AG09319 (cell line): ENCODE data around the gene MKI67.
"Not testable (repeated sequence)": the region's sequence is repeated elsewhere in the genome, so short reads cannot be mapped to it uniquely, and the experiment has no call there.

ENCODE experiments used
- DNase-seq: peaks from one replicate; pipeline ENCODE4 v3.0.0-alpha.2; 2010; ENCODE audit warnings: low read depth; ENCODE audit errors: extremely low read depth
- TF ChIP-seq, protein P1 (sequence below): IDR thresholded peaks from 2 replicates; pipeline ENCODE4 v1.5.1; 2011; ENCODE audit warnings: low read depth, mild to moderate bottlenecking, inconsistent platforms, low read length, moderate library complexity

MKI67 gene

DNA sequence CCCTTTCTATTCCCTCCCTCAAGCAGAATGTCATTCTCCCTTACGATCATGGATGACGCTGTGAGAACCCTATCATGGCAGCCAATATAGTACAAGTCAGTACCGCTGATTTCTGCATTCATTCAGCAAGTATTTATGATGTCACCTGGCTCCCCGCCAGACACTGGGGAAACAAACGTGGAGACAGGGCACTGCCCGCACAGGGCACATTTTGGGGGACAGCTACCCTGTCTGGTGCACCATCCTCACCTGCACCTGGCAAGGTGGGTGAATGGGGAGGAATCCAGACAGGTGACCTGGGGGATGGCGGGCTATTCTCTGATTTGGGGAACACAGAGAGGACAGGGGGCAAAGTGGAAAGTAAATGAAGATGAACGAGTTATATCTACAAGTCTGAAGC, 28.4 kb downstream of the MKI67 start:
- DNase-seq = no peak
- TF ChIP-seq, protein P1, sequence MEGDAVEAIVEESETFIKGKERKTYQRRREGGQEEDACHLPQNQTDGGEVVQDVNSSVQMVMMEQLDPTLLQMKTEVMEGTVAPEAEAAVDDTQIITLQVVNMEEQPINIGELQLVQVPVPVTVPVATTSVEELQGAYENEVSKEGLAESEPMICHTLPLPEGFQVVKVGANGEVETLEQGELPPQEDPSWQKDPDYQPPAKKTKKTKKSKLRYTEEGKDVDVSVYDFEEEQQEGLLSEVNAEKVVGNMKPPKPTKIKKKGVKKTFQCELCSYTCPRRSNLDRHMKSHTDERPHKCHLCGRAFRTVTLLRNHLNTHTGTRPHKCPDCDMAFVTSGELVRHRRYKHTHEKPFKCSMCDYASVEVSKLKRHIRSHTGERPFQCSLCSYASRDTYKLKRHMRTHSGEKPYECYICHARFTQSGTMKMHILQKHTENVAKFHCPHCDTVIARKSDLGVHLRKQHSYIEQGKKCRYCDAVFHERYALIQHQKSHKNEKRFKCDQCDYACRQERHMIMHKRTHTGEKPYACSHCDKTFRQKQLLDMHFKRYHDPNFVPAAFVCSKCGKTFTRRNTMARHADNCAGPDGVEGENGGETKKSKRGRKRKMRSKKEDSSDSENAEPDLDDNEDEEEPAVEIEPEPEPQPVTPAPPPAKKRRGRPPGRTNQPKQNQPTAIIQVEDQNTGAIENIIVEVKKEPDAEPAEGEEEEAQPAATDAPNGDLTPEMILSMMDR = no peak

DNA sequence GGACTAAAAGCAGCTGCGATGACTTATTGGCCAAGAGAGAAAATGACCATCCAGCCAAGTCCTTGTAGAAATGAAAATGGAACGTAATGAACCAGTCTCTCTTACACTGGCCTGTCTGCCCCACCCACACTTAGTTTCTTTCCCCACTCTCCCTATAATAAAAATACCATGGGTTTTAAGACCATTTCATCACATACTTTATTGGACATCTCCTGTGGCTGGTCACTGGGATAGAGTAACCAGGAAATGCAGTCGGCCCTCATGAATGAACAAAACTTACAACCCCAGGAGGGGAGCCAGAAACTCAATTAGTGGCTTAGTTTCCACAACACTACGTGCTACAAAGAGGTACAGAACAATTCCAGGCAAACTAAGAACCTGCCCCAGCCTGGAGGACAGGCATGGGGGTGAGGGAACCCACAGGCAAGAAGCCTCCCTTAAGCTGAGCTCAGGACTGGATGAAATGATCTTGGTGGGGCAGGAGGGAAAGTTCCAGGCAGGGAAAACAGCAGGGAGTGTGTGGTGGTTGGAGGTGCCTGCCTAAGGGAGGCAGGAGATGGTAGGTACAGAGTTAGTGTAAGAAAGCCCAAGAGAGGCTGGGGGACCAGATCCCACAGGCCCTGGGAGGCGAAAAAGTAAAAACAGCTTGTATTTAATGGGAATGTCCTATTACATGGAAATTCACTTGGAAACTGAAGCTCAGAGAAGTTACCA, 29.6 kb downstream of the MKI67 start:
- TF ChIP-seq, protein P1 = no peak
- no peak for DNase-seq

DNA sequence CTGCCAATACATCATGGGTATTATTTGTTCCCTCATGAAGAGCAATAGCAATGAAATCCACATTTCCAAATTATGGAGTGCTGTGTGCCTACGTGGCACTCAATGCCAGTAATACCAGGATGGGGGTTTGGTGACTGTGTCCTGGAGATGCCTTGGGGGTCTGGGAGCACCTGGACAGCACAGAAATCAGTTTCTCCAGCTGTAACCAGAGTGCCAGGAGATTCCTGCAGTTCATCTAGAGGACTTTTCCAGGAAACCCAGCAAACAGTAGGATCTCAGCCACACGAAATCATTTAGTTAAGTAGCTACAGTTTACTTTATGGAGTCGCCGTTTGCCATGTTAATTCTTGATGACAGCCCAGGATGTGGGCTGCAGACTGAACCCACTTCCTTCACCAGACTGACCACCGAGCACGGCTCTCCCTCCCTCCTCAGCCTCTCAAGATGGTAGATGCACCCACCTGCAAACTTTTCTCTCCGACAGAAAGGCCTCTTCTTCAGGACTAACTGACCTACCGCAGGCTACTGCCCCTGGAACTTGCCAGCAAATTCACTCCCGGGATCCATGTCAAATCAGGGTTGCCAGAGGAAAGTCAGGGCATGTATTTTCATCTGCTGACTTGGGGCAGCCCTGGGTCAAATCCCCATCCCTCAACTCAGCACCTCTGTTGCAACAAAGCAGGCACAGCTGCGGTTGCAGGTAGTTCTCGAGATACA, 30.3 kb downstream of the MKI67 start:
- DNase-seq = no peak
- TF ChIP-seq, protein P1 = no peak

DNA sequence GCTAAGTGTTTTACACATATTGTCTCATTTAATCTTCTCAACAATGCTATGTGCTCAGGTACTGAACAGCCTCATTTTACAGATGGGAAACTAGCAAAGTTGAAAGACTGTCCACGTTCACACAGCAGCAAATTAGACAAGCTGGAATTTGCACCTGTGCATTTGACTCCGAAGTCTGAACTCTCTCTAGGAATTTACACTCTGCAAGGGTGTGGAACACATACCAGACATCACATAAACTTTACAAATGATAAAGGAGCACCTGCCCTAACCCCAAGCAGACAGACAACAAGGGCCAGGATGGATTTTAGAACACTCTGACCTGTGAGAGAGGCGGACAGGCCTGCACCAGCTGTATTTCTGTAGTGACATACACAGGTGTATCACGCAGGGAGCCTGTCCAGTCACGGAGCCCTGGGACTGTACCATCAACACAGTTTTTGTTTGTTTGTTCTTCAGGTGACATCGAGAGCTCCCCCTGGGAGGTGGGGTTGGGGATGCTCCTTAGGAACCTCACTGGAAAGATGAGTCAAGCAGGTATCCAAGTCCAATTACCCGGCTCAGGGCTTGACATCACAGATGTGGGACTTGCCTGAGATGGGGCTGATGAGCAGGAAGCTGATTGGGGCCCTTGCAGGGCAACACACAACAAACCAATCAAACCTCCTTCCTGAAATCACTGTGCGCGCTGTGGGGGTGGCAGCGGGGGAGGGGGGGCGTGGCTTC, 31.0 kb downstream of the MKI67 start:
- TF ChIP-seq, protein P1 = no peak
- DNase-seq = no peak

DNA sequence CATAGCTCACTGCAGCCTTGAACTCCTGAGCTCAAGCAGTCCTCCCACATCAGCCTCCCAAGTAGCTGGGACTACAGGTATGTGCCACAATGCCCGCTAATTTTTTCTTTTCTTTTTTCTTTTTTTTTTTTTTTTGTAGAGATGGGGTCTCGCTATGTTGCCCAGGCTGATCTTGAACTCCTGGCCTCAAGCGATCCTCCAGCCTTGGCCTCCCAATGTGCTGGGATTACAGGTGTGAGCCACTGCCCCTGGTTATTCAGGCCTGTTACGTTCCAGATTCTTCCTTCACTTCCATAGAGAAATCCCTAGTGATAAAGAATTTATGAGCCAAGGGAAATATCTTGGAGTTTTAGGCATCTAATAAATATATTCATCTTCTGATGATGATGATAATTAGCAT, 31.6 kb downstream of the MKI67 start:
- not testable (repeated sequence) for DNase-seq

DNA sequence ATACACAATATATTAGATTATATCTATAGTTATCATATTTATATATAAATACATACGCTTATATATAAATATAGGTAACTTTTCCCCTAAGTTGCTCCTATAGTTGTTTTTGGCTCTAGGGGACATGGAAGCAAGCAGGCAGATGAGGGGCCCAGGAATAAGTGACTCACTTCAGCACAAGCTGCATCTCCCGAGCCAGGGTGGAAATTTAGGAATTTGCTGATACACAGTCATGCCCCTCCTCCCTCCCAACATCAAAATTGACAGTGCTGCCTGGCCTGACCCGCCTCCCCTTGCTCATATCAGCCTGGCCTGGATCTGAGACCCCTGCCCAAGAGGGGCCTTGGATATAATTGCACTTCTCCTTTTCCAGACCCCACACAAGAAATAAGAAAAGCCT, 33.8 kb downstream of the MKI67 start:
- TF ChIP-seq, protein P1 = no peak
- no peak for DNase-seq

DNA sequence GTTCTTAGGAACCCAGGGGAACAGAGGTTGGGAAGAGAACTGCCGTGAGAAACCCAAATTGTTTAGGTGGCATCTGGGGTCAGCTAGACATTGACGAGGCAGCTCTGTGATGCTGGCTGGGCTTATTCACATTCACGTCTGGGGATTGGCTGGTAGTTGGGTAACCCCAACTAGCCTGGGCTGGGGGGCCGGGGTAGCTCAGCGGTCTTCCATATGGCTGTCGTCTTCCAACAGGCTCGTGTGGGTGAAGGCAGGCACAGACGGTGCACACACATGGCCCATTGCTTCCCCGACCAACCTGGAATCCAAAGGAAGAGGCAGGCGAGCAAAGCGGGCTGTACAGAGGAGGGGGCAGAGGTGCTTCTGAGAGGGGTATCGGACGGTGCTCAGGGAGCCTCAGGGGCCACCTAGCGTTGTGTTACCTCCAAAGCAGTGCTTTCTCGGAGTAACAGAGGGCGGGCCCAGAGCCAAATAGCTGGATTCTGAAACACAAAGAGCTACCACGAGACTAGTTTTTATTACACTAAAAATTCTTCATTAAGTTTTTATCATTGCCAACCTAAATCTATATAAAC, 34.5 kb downstream of the MKI67 start:
- DNase-seq = no peak
- TF ChIP-seq, protein P1 = no peak
